ENCODE measurements around the gene DNAI1. TPM values are rescaled to one million over a fixed set of nuclear protein-coding genes. Genes with fewer than 3 reads are reported as not detected.

Gene DNAI1
- total RNA-seq, 1 donor from 2014 or later: not detected

DNA sequence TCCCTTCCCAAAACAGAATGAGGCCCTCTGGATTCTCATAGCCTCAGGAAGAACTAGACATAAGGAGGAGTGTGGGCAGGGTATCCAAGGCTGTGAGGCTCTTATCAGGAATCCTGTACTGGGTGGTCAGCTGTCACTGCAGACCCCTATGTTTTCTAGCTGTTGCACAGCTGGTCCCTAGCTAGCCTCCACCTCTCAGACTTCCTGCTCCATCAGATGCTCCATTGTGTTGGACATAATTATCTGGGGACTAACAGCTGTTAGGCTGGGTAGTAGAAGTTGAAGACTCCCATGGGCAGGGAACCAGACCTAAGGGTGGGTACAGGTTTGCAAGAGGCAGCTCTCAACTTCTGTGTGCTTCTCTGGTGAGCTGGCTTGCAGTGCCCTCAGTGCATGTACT lies 18.6 kb upstream of the DNAI1 start:
- ATAC-seq (ENCODE audit: low read depth) (no peak), DNase-seq (no peak)
- Mint-ChIP-seq H3K27ac (no peak overlapping the region), H3K36me3 (ENCODE audit: low read depth) (peaks cover 8% of the 10 kb centered on the region), H3K4me1 (no peaks in the 10 kb centered on the region), H3K9me3 (no peaks in the 10 kb centered on the region), H3K27me3 (no peaks in the 10 kb centered on the region), H3K4me3 (no peak overlapping the region)
- ChIA-PET CTCF (interaction anchor here (1.1 to 1.3 kb wide), 2 partner anchors 11 to 61 kb away, joined by 4 to 6 read pairs; no protein-coding TSS in a partner anchor), POLR2A (interaction anchor here (0.6 kb wide), 1 partner anchor 448 kb away, joined by 9 read pairs; no protein-coding TSS in a partner anchor)
- intact Hi-C loops (cut with micrococcal nuclease): no loop called here
- TF ChIP-seq, protein P1, sequence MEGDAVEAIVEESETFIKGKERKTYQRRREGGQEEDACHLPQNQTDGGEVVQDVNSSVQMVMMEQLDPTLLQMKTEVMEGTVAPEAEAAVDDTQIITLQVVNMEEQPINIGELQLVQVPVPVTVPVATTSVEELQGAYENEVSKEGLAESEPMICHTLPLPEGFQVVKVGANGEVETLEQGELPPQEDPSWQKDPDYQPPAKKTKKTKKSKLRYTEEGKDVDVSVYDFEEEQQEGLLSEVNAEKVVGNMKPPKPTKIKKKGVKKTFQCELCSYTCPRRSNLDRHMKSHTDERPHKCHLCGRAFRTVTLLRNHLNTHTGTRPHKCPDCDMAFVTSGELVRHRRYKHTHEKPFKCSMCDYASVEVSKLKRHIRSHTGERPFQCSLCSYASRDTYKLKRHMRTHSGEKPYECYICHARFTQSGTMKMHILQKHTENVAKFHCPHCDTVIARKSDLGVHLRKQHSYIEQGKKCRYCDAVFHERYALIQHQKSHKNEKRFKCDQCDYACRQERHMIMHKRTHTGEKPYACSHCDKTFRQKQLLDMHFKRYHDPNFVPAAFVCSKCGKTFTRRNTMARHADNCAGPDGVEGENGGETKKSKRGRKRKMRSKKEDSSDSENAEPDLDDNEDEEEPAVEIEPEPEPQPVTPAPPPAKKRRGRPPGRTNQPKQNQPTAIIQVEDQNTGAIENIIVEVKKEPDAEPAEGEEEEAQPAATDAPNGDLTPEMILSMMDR (IDR thresholded peaks at IDR 0.05): no peak

DNA sequence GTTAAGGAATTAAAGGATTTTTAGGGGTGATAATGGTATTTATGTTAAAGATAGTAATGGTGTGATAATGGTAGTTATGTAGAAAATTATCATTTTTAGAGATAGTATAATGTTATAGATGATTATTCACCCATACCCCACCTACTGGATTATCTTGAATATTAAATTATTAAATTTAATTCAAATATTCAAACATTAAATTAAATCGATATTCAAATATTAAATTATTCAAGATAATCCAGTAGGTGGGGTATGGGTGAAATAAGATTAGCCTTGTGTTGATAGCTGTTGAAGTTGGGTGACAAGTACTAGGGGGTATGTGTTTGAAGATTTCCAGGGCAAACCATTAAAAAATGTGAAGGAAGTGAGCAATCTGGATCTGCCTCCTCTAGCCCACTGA lies 15.8 kb upstream of the DNAI1 start:
- H3K27me3 Mint-ChIP-seq: no peaks in the 10 kb centered on the region
- H3K4me1 Mint-ChIP-seq: no peaks in the 10 kb centered on the region
- TF ChIP-seq, protein P1 (IDR thresholded peaks at IDR 0.05): no peak
- peaks cover 8% of the 10 kb centered on the region for H3K36me3 Mint-ChIP-seq (ENCODE audit: low read depth)
- ATAC-seq (ENCODE audit: low read depth): no peak
- ChIA-PET CTCF (no interaction called here), POLR2A (no interaction called here)
- no peaks in the 10 kb centered on the region for H3K9me3 Mint-ChIP-seq
- DNase-seq: no peak
- H3K27ac Mint-ChIP-seq: no peak overlapping the region
- no peak overlapping the region for H3K4me3 Mint-ChIP-seq
- intact Hi-C loops (cut with micrococcal nuclease): no loop called here

DNA sequence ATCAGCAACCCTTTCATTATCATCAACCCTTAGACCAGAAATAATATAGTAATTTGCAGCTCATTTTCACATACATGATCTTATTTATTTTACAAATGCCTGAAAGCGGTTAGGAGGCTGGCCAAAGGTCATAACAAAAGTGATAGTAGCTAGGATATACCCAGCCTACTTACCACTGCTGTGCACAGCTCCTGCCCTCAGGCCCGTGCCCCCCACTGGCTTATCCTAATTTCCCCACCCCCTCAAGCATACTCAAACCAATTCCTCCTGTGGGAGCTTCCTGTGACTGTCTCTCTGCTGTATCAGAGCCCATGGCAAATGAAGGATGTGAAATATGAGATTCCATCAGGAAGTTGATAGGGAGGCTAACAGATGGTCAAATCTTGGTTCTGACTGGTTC lies 15.1 kb upstream of the DNAI1 start:
- no peaks in the 10 kb centered on the region for H3K27me3 Mint-ChIP-seq
- H3K4me1 Mint-ChIP-seq: no peaks in the 10 kb centered on the region
- H3K36me3 Mint-ChIP-seq (ENCODE audit: low read depth): peaks cover 7% of the 10 kb centered on the region
- no peak overlapping the region for H3K4me3 Mint-ChIP-seq
- no peak overlapping the region for H3K27ac Mint-ChIP-seq
- TF ChIP-seq, protein P1 (IDR thresholded peaks at IDR 0.05): no peak
- no peaks in the 10 kb centered on the region for H3K9me3 Mint-ChIP-seq
- ATAC-seq (ENCODE audit: low read depth) (no peak), DNase-seq (no peak)
- ChIA-PET POLR2A (no interaction called here), CTCF (no interaction called here)
- intact Hi-C loops (cut with micrococcal nuclease): no loop called here

DNA sequence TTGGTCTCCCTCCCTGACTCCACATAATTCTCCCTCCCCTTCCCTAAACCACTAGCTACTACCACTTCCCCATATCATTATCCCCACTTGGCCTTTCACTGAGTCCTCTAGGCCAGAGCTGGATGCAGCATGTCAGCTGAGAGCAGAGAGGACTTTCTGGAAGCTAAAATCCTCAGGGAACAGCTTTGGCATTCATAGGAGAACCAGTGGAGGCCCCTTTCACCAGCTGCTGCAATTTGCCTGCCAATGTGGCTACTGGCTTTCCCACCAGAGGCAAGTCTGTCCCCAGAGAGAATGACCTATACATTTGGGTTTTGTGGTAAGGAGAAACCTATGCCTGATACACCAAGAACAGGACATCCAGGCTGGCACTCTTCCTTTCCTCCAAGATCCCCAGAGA lies 14.6 kb upstream of the DNAI1 start:
- ATAC-seq (ENCODE audit: low read depth) (no peak), DNase-seq (no peak)
- H3K27me3 Mint-ChIP-seq: no peaks in the 10 kb centered on the region
- H3K36me3 Mint-ChIP-seq (ENCODE audit: low read depth): peaks cover 2% of the 10 kb centered on the region
- TF ChIP-seq, protein P1 (IDR thresholded peaks at IDR 0.05): no peak
- POLR2A ChIA-PET: no interaction called here
- no peak overlapping the region for H3K27ac Mint-ChIP-seq
- no peak overlapping the region for H3K4me3 Mint-ChIP-seq
- intact Hi-C loops (cut with micrococcal nuclease): no loop called here
- H3K4me1 Mint-ChIP-seq: no peaks in the 10 kb centered on the region
- H3K9me3 Mint-ChIP-seq: no peaks in the 10 kb centered on the region
- CTCF ChIA-PET: no interaction called here

DNA sequence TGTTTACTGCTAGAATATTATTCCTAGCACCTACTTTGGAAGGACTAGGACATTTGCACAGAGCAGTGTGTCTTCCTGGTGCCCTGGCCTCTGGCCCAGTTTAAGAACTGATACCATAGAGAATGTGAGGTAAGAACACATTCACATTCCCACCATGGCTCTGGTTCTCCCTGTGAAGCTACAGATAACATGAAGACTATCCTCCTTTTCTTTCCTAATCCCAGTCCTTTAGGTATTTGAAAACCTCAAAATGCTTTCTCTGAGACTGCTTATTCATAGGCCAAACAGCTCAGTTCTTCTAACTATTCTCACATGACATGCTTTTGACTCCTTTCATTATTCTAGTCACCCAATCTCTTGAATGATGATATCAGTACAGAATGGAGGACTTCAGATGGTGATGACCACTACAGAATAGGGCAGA lies 12.1 kb upstream of the DNAI1 start:
- TF ChIP-seq, protein P1 (IDR thresholded peaks at IDR 0.05): no peak
- H3K27me3 Mint-ChIP-seq: no peaks in the 10 kb centered on the region
- no peak overlapping the region for H3K4me3 Mint-ChIP-seq
- no peak for DNase-seq
- POLR2A ChIA-PET: no interaction called here
- H3K4me1 Mint-ChIP-seq: no peaks in the 10 kb centered on the region
- H3K27ac Mint-ChIP-seq: no peak overlapping the region
- H3K9me3 Mint-ChIP-seq: no peaks in the 10 kb centered on the region
- CTCF ChIA-PET: interaction anchor here (1.6 kb wide), 1 partner anchor 43 kb away, joined by 4 read pairs; no protein-coding TSS in a partner anchor
- no peak for ATAC-seq (ENCODE audit: low read depth)
- H3K36me3 Mint-ChIP-seq (ENCODE audit: low read depth): no peaks in the 10 kb centered on the region
- intact Hi-C loops (cut with micrococcal nuclease): no loop called here

All from activated B cell treated with CpG ODN at 0.5 μM for 24 hours (primary cell).